ENCODE data around the gene EDARADD.

EDARADD gene

DNA sequence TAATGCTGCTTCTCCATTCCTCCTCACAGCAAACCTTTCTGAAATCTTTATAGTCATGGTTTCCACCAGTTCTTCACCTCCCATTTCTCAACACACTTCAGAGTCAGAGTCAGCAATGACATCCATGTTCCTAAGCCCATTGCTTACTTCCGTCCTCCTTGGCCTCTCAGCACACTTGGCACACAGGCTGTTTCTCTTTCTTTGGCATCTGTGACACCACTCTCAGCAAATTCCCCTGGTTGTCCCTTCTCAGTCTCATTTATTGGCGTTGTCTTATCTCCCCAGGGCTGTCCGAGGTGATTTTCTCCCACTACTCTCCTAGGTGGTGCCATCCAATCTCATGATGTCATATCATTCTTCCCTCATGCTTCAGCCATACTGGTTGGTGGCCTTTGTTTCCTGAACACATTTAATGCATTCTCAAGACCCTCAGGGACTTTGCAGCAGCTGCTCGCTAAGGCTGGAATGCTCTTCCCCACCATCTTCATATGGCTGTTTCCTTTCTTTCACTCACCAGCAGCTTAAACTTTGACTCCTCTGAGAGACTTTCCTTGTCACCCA is 126.4 kb downstream of the EDARADD start:
- no peak for DNase-seq

DNA sequence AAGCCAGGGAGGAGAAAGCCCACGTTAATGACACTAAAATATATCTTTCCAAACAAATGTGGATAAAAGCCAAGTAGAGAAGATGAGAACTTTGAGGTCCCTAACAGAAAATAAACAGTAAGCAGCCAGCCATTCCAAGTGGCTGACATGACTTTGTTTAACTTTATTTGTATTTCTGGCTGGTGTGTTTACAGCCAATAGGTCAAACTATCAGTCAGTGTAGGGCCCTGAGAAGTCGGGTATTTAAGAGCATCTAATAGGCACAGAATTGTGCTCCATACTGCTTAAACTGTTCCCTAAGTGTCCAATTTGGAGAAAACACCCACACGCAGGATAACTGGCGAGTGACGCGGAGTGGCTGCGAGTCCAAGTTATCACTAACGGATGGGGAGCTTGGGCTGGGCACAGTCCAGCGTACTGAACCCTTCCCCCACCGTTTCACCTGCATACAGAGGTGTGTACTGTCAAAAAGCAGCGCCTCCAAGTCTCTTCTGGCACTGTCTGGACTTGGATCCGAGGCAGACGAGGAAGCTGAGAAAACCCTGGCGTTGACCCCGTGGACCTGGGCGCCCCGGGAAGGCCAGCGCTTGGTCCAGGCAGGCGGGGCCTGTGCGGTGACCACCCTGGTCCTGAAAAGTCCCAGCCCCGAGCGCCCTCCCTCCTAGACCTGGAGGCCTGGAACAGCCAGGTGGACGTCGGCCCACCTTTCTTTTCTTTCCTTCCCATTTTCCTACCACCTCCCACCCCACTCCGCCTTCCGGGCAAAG is 129.0 kb downstream of the EDARADD start:
- no peak for DNase-seq

DNA sequence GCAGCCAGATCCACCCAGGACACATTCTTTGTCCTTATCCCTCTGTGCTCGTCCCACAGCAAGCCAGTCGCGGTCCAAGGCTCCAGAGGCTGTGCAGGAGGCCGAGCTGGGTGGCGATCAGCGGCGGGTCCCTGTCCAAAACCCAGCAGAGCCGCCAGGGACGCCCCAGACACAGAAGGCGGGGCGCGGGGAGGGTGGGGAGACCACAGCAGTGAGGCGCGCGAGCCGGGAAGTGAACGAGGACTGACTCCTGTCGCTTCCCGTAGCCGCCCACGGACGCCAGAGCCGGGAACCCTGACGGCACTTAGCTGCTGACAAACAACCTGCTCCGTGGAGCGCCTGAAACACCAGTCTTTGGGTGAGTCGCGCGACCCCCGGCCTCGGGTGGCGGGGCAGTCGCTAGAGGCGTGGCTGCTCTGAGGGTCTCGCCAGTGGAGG is 129.6 kb downstream of the EDARADD start, which contains the start of gene LGALS8:
TSS of gene LGALS8 (plus strand) at position 279 of the 438 bp plus-strand sequence. CDS start 2,089 bp downstream, outside the sequence.
- DNase-seq = peak; percentile 75

DNA sequence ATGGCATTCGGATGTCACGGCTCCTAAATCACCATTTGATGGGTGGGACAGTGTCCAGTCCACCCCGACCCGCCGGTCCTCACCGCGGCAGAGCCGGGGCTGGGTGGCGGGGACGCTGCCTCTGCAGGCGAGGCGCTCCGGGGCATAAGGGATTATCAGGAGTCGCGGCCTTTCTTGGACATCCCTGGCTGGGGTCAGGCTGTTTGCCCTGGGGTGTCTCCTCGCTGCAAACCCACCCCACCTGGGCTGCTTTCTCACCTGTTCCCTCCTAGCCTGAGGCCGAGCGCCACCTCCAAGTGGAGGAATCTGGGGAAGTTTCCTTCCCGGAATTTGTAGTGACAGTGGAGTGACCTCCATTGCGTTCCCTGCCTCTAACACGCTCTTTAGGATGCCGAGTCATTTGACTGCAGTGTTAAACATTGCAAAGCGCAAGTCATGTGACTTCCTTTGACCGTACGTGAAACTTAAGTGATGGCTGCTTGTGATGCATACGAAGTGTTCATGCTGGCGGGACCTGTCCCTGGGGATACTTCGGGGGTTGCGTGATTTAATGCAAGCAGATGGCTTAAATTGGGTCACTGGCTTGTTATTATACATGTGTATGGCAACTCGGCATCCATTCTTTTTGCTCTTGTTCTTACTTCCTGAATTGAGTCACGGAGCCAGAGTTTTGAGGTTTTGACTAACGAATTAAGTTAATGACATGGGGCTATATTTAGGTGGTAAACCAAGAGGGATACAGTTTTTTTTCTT is 130.2 kb downstream of the EDARADD start:
- peak; percentile 54 for DNase-seq

DNA sequence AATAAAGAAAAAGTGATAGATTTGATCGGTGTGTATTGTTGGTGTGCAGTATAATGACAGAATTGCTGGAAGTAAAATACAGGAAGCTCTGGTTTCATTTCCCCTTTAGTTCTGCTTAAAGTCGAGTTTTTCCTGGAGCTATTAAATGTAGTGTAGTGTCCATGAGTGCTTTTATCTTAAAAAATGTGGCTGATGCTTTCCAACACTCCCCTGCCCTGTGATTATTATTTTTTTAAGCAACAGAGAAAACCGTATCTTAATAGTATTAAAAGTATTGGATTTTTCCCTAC is 130.8 kb downstream of the EDARADD start:
- DNase-seq = no peak

DNA sequence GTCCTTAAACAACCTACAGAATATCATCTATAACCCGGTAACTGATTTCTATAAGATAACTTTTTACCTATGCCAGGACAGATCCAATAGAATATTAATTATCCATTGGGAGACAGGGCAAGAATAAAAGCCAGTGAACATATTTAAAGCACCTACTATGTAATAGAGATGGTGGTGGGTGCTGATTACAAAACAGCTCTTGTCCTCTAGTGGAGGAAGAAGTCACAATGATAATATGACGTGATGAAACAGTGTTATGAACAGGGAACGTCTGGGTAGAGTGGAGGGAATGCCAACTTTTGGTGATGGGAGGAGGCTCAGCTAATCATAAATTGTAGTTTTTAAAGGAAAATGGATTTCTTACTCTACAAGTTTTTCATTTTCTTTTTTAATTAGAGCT is 132.0 kb downstream of the EDARADD start:
- no peak for DNase-seq

DNA sequence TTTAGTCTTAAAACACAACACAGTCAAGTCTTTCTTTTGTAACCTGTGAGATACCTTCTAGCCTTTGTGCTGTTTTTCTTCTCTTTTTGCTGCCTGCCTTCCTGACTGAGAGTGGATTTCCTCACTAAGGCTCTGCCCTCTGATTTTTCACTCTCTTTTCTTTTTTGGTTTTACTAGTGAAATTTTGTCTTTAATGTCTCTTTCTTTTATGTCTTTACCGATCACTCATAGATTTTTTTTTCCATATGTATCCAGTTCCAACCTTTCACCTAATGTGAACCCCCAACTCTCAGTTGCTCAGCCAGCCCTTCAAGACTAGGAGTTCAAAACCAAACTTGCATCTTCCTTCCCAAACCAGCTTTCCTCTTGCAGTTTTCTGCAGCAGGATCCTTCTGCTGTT is 136.2 kb downstream of the EDARADD start:
- no peak for DNase-seq

DNA sequence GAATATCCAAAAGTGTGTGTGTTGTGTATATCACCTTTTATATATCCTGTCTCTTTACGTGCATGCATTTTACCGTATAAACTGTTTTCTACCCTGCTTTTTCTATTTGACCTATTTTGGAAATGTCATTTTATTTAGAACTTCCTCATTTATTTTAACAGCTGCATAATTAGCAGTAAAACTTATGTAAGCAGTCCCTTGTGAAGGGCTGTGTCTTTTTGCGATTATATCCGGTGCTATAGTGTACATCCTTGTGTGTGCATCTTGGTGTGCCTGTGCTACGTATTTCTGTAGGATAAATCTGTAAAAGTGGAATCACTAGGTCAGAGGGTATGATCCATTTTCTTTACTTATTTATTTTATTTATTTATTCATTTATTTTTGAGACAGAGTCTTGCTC is 136.9 kb downstream of the EDARADD start:
- no peak for DNase-seq

DNA sequence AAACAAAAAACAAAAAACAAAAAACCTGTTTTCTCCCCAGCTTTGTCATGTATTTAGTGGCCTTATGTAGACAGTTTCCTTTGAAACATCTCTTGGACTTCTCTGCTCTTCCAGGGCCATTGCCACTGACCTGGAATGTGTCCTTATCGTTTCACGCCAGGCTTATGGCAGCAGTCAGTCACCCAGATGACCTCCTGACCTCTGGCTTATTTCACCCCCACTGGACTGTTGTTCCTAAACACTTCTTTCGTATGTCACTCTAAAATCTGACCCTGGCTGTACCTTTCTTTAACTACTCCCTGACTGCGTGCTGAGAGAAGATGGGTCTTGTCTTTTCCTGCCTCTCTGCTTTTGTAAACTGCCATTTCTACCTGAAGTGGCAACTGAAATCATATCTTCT is 138.8 kb downstream of the EDARADD start:
- no peak for DNase-seq

DNA sequence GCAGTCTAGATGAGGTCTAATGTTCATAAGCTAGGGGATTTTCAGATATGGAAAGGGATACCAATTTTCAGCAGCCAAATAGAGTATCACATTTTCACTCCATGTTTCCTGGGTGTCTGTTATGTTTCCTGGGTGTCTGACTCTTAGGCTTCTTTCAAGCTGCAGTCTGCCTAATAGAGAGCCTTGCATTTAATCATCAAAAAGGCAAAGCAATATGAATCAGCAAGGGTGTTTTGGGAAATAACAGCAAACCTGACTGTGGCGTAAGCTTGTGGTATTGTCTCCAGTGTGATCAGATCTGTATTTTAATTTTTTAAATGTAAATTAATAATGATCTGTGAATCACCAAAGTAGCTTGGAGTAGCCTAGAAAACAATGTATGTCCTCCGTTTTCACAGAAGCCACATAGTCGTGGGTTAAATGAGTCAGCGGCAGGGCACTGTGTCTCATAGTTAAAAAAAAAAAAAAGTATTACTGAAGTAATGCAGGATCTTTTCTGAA is 140.1 kb downstream of the EDARADD start:
- DNase-seq = peak; percentile 33
